T1000 (cell line): ENCODE measurements around the gene FKBP2.
A peak's percentile ranks its signal among the peaks of the same experiment; 100 is the strongest.

Experiments
- DNase-seq: peaks from one replicate; lab custom pipeline; 2025; ENCODE audit warnings: mixed read lengths; lab: John Stamatoyannopoulos, UW

Gene FKBP2

GRCh38 chr11:64264371-64264852 lies 23.5 kb downstream of the FKBP2 start:
- no peak for DNase-seq

GRCh38 chr11:64265176-64266160 lies 24.6 kb downstream of the FKBP2 start:
- DNase-seq: no peak

GRCh38 chr11:64266339-64266738 lies 25.4 kb downstream of the FKBP2 start:
- peak; percentile 57 for DNase-seq

GRCh38 chr11:64267207-64267945 lies 26.5 kb downstream of the FKBP2 start:
- no peak for DNase-seq

GRCh38 chr11:64268025-64268892 lies 27.4 kb downstream of the FKBP2 start:
- DNase-seq: peak; percentile 30

GRCh38 chr11:64268893-64269539 lies 28.1 kb downstream of the FKBP2 start:
- DNase-seq: no peak

GRCh38 chr11:64269540-64270220 lies 28.8 kb downstream of the FKBP2 start:
- peak; percentile 99 for DNase-seq

GRCh38 chr11:64275031-64275800 lies 34.3 kb downstream of the FKBP2 start:
- DNase-seq: no peak

GRCh38 chr11:64275841-64276240 lies 34.9 kb downstream of the FKBP2 start:
- DNase-seq: no peak

GRCh38 chr11:64276653-64277431 lies 35.9 kb downstream of the FKBP2 start:
- peak; percentile 94 for DNase-seq

GRCh38 chr11:64278576-64279190 lies 37.8 kb downstream of the FKBP2 start:
- no peak for DNase-seq

GRCh38 chr11:64281957-64282770 lies 41.3 kb downstream of the FKBP2 start:
- DNase-seq: no peak

- DNase-seq: no peak
Observed at GRCh38 chr11:64283092-64283491, 42.2 kb downstream of the FKBP2 start.

- peak; percentile 92 for DNase-seq
Observed at GRCh38 chr11:64284048-64284961, 43.4 kb downstream of the FKBP2 start, which contains the start of gene BAD. Gene BAD (minus strand): TSS chr11:64284665. CDS start chr11:64284368, 297 bp downstream.

- DNase-seq: peak; percentile 86
Observed at GRCh38 chr11:64284962-64285884, 44.3 kb downstream of the FKBP2 start, which contains the start of gene GPR137. Gene GPR137 (plus strand): TSS chr11:64285848. CDS start chr11:64286525, 677 bp downstream.
